GM12892 (cell line): ENCODE measurements around the gene DPH2.

Source experiments
- POLR2A ChIP-seq: IDR thresholded peaks from 2 replicates; pipeline ENCODE4 v1.6.1; 2011; ENCODE audit warnings: low read depth, low read length, control low read depth
- TAF1 ChIP-seq: IDR thresholded peaks from 2 replicates; pipeline ENCODE4 v1.6.1; 2011; ENCODE audit warnings: low read depth, mild to moderate bottlenecking, control low read depth, low read length, borderline replicate concordance

DNA sequence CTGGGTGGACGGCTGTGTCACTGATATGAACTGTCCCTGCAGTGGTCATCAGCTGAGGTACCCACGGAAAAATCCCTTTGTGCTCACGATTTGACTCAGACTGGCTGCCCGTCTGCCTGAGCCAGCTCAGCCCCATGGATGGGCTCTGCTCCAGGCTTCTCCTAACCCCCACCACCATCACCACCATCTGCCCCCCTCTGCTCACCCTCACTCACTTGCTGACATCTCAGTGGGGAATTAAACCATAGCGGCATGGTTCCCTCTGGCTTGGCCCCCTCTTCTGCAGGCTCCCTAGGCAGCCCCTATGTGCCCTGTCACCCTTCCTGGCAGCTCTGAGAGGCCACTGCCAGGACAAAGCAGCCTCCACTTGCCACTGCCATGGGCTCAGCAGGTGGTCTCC, 44.1 kb downstream of the DPH2 start:
- TF ChIP-seq TAF1 (no peak), POLR2A (no peak)
